ENCODE results near the gene ATP10D. TPM values are rescaled to one million over a fixed set of nuclear protein-coding genes. Genes with fewer than 3 reads are reported as not detected.

Gene ATP10D
- total RNA-seq, 1 experiment from 2014 or later = 5.1 TPM

DNA sequence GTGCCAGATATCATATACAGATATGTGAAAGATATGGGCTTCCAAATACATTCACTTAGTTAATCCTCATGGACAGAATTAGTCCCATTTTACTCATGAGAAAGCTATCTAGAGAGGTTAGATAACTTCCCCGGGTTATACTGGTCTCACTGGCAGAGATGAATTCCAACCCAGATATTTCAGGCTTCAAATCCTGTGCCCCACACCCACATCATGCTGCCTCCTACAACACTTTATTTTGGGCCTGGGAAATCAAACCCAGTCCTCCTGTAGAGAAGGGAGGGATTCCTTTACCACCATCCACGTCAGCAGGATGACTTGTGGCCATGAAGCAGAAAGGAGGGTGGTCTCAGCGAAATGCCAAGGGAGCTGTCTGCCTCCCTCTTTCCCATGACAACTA, 113.8 kb downstream of the ATP10D start:
- Histone ChIP-seq H3K4me1 (ENCODE audit: control insufficient read depth in 1 of 2, insufficient read depth in 2 of 2, low read length in 2 of 2) (no peaks in the 10 kb centered on the region), H4K20me1 (ENCODE audit: insufficient read depth) (no peaks in the 10 kb centered on the region), H3K9me3 (ENCODE audit: control insufficient read depth in 1 of 2, insufficient read depth in 1 of 2, low read depth in 1 of 2, low read length in 2 of 2) (no peaks in the 10 kb centered on the region), H3K9ac (ENCODE audit: low read length) (no peak overlapping the region), H3K4me2 (ENCODE audit: low read length) (no peak overlapping the region), H2AFZ (ENCODE audit: low read depth, low read length, poor library complexity, severe bottlenecking) (no peak overlapping the region), H3K27me3 (ENCODE audit: insufficient read depth, low read length) (no peaks in the 10 kb centered on the region), H3K27ac (ENCODE audit: low read depth, low read length) (no peak overlapping the region), H3K36me3 (ENCODE audit: control insufficient read depth in 1 of 2, insufficient read depth in 2 of 2, low read length in 2 of 2) (no peaks in the 10 kb centered on the region), H3K9me2 (ENCODE audit: insufficient read depth) (no peaks in the 10 kb centered on the region), H3K79me2 (ENCODE audit: insufficient read depth, low read length) (no peaks in the 10 kb centered on the region), H3K4me3 (replicated peaks in 1 of 2; ENCODE audit: low read depth in 1 of 2, low read length in 2 of 2) (no peak overlapping the region)
- DNase-seq (ENCODE audit: low read depth, low spot score) = no peak
- TF ChIP-seq RAD21 (IDR thresholded peaks at IDR 0.05; ENCODE audit: low read depth) (no peak), FOSL1 (IDR thresholded peaks at IDR 0.05; ENCODE audit: low read depth) (no peak), CEBPB (IDR thresholded peaks at IDR 0.05; ENCODE audit: low read depth) (no peak), ZBTB33 (IDR thresholded peaks at IDR 0.05; ENCODE audit: extremely low read depth, insufficient replicate concordance, low read length) (no peak), ATF3 (IDR thresholded peaks at IDR 0.05) (no peak), MAX (IDR thresholded peaks at IDR 0.05) (no peak), ZNF274 (IDR thresholded peaks at IDR 0.05; ENCODE audit: low read depth, low read length) (no peak), TCF7L2 (IDR thresholded peaks at IDR 0.05; ENCODE audit: borderline replicate concordance, extremely low read depth, insufficient read depth, insufficient read length) (no peak), SIN3A (IDR thresholded peaks at IDR 0.05; ENCODE audit: low read depth) (no peak), CBX3 (IDR thresholded peaks at IDR 0.05; ENCODE audit: low read depth) (no peak), EZH2phosphoT487 (IDR thresholded peaks at IDR 0.05; ENCODE audit: borderline replicate concordance) (no peak), POLR2A (IDR thresholded peaks at IDR 0.05; ENCODE audit: borderline replicate concordance, extremely low read depth, insufficient read depth, insufficient read length) (no peak), YY1 (IDR thresholded peaks at IDR 0.05; ENCODE audit: extremely low read depth, insufficient replicate concordance, low read depth, low read length) (no peak), EGR1 (IDR thresholded peaks at IDR 0.05; ENCODE audit: low read depth) (no peak), ZFX (IDR thresholded peaks at IDR 0.05) (no peak), SRF (IDR thresholded peaks at IDR 0.05; ENCODE audit: low read depth) (no peak)
- TF ChIP-seq, protein P1, sequence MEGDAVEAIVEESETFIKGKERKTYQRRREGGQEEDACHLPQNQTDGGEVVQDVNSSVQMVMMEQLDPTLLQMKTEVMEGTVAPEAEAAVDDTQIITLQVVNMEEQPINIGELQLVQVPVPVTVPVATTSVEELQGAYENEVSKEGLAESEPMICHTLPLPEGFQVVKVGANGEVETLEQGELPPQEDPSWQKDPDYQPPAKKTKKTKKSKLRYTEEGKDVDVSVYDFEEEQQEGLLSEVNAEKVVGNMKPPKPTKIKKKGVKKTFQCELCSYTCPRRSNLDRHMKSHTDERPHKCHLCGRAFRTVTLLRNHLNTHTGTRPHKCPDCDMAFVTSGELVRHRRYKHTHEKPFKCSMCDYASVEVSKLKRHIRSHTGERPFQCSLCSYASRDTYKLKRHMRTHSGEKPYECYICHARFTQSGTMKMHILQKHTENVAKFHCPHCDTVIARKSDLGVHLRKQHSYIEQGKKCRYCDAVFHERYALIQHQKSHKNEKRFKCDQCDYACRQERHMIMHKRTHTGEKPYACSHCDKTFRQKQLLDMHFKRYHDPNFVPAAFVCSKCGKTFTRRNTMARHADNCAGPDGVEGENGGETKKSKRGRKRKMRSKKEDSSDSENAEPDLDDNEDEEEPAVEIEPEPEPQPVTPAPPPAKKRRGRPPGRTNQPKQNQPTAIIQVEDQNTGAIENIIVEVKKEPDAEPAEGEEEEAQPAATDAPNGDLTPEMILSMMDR (IDR thresholded peaks at IDR 0.05 in 2 of 3, conservative IDR thresholded peaks at IDR 0.05 in 1 of 3; ENCODE audit: borderline replicate concordance in 1 of 3, insufficient read depth in 1 of 3, low read depth in 2 of 3, low read length in 2 of 3) = no peak
- ChIA-PET POLR2A (no interaction called here), RAD21 (ENCODE audit: low non-redundant PET in 1 of 2, low total read pairs in 2 of 2, uncharacterized antibody in 2 of 2, unreplicated experiment in 2 of 2) (no interaction called here), CTCF (no interaction called here)
- no peak for ATAC-seq
- no TSS peak for BruUV-seq (replicated peaks)
- intact Hi-C loops (cut with micrococcal nuclease) = no loop called here

Data from HCT116 (cell line).